Measurements from ENCODE around the gene MARK1.

MARK1 gene

DNA sequence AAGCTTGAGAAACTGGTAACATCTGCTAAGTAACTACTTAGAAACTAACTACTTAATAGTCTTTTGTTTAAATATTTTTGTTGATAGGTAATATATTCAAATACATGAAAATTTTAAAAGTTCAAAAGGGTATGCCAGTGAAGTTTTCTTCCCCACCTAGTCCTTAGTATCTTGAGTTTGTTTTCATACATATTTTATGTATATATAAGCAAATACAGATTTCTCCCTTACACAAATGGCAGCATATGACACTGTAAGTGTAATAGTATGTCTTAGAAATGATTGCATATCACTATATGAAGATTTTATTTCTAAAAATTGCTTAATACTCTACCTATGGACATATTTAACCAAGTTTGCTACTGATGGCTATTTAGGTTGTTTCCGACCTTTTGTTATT, 38.9 kb downstream of the MARK1 start:
- Histone ChIP-seq H3K9me3 (no peaks in the 10 kb centered on the region), H3K4me3 (ENCODE audit: low read depth in 1 of 2, low read length in 1 of 2) (no peak overlapping the region), H3K4me1 (ENCODE audit: control insufficient read depth in 1 of 2, insufficient read depth in 1 of 2, low read depth in 1 of 2, low read length in 1 of 2) (no peaks in the 10 kb centered on the region), H3K27ac (no peak overlapping the region), H3K36me3 (no peaks in the 10 kb centered on the region), H3K27me3 (peaks cover 8% of the 10 kb centered on the region)
- TF ChIP-seq, protein P1, sequence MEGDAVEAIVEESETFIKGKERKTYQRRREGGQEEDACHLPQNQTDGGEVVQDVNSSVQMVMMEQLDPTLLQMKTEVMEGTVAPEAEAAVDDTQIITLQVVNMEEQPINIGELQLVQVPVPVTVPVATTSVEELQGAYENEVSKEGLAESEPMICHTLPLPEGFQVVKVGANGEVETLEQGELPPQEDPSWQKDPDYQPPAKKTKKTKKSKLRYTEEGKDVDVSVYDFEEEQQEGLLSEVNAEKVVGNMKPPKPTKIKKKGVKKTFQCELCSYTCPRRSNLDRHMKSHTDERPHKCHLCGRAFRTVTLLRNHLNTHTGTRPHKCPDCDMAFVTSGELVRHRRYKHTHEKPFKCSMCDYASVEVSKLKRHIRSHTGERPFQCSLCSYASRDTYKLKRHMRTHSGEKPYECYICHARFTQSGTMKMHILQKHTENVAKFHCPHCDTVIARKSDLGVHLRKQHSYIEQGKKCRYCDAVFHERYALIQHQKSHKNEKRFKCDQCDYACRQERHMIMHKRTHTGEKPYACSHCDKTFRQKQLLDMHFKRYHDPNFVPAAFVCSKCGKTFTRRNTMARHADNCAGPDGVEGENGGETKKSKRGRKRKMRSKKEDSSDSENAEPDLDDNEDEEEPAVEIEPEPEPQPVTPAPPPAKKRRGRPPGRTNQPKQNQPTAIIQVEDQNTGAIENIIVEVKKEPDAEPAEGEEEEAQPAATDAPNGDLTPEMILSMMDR (IDR thresholded peaks at IDR 0.05): no peak

GRCh38 chr1:220572416-220572815, 44.5 kb downstream of the MARK1 start:
- TF ChIP-seq, protein P1 (IDR thresholded peaks at IDR 0.05): no peak
- H3K4me1 ChIP-seq (ENCODE audit: control insufficient read depth in 1 of 2, insufficient read depth in 1 of 2, low read depth in 1 of 2, low read length in 1 of 2): no peaks in the 10 kb centered on the region

GRCh38 chr1:220573836-220574235, 45.9 kb downstream of the MARK1 start:
- peaks cover 7% of the 10 kb centered on the region for H3K27me3 ChIP-seq
- TF ChIP-seq, protein P1 (IDR thresholded peaks at IDR 0.05): no peak
- H3K27ac ChIP-seq: no peak overlapping the region
- no peaks in the 10 kb centered on the region for H3K4me1 ChIP-seq (ENCODE audit: control insufficient read depth in 1 of 2, insufficient read depth in 1 of 2, low read depth in 1 of 2, low read length in 1 of 2)
- no peak overlapping the region for H3K4me3 ChIP-seq (ENCODE audit: low read depth in 1 of 2, low read length in 1 of 2)
- no peaks in the 10 kb centered on the region for H3K36me3 ChIP-seq
- H3K9me3 ChIP-seq: no peaks in the 10 kb centered on the region

More at GRCh38 chr1:220572416-220572815, 44.5 kb downstream of the MARK1 start:
- Histone ChIP-seq H3K27ac (no peak overlapping the region), H3K27me3 (peaks cover 8% of the 10 kb centered on the region), H3K4me3 (ENCODE audit: low read depth in 1 of 2, low read length in 1 of 2) (no peak overlapping the region), H3K36me3 (no peaks in the 10 kb centered on the region), H3K9me3 (no peaks in the 10 kb centered on the region)

DNA sequence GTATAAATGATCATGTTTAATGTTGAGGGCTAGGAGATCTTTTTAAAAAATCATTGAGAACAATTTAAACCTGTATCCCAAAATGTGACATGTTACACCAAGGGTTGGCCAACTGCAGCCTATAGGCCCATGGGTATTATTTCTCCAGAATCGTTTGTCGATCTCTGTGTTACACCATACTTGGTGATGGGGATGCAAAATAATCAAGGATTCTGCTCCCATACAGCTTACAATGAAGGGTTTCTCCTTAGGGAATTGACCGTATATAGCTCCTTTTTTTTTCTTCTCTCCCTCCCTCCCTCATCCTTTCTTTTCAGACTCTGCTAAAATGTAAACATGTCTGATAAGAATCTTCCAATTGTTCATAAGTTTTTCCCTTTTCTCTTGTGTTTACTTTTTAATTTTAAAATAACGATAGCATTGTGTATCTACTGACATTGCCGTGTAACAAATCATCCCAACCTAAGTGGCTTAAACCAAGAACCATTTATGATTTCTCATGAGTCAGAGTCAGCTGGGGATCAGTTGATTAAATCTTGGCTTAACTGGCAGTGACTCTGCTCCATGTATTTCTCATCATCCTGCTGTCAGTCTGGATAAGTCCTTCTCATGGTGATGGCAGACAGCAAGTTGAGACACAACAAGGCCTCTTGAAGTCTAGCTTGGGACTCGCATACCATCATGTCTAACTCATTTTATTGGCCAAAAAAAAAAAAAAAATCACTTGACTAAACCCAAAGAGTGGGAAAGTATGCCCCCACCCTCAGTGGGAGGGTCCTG, 48.0 kb downstream of the MARK1 start:
- no peak overlapping the region for H3K27ac ChIP-seq

DNA sequence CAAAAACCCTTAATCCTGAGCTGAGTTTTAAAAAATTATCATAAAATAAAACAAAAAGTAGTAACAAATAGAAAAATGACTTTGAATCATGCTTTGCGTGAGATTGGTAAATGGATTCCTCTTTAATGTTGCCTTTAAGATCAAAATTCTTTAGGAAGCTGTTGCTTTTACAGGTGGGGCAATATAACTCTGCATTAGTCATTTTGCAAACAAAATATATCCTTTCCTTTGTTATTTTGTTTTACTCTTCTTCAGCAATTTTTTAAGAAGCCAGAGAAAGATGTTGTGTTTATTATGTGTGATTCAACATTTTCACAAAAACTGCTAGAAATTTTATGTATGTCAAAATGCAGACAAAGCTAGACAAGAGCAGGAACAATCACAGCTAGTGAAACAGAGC, 50.0 kb downstream of the MARK1 start:
- Histone ChIP-seq H3K27me3 (no peaks in the 10 kb centered on the region), H3K36me3 (no peaks in the 10 kb centered on the region), H3K4me1 (ENCODE audit: control insufficient read depth in 1 of 2, insufficient read depth in 1 of 2, low read depth in 1 of 2, low read length in 1 of 2) (no peaks in the 10 kb centered on the region), H3K9me3 (no peaks in the 10 kb centered on the region), H3K27ac (no peak overlapping the region), H3K4me3 (ENCODE audit: low read depth in 1 of 2, low read length in 1 of 2) (no peak overlapping the region)
- TF ChIP-seq, protein P1 (IDR thresholded peaks at IDR 0.05): no peak

More for the DNA sequence above, 48.0 kb downstream of the MARK1 start:
- TF ChIP-seq, protein P1 (IDR thresholded peaks at IDR 0.05): no peak
- no peaks in the 10 kb centered on the region for H3K36me3 ChIP-seq
- H3K9me3 ChIP-seq: no peaks in the 10 kb centered on the region
- no peaks in the 10 kb centered on the region for H3K27me3 ChIP-seq
- H3K4me3 ChIP-seq (ENCODE audit: low read depth in 1 of 2, low read length in 1 of 2): no peak overlapping the region
- no peaks in the 10 kb centered on the region for H3K4me1 ChIP-seq (ENCODE audit: control insufficient read depth in 1 of 2, insufficient read depth in 1 of 2, low read depth in 1 of 2, low read length in 1 of 2)
